DND-41 (cell line): ENCODE data around the gene SHLD2.
"Not testable (repeated sequence)": the region's sequence is repeated elsewhere in the genome, so short reads cannot be mapped to it uniquely, and the experiment has no call there.

ENCODE experiments used
- CTCF ChIP-seq: IDR thresholded peaks from 2 replicates; pipeline ENCODE4 v1.5.1; 2012; ENCODE audit warnings: borderline replicate concordance, low read length, moderate library complexity, mild to moderate bottlenecking; ENCODE audit not compliant: poor library complexity, severe bottlenecking; ENCODE audit errors: extremely low read depth
- EZH2 ChIP-seq: IDR thresholded peaks from 3 replicates; pipeline ENCODE4 v1.6.1; 2012; ENCODE audit warnings: borderline replicate concordance, low read depth, mild to moderate bottlenecking, moderate library complexity, low read length, inconsistent platforms; ENCODE audit not compliant: severe bottlenecking

DNA sequence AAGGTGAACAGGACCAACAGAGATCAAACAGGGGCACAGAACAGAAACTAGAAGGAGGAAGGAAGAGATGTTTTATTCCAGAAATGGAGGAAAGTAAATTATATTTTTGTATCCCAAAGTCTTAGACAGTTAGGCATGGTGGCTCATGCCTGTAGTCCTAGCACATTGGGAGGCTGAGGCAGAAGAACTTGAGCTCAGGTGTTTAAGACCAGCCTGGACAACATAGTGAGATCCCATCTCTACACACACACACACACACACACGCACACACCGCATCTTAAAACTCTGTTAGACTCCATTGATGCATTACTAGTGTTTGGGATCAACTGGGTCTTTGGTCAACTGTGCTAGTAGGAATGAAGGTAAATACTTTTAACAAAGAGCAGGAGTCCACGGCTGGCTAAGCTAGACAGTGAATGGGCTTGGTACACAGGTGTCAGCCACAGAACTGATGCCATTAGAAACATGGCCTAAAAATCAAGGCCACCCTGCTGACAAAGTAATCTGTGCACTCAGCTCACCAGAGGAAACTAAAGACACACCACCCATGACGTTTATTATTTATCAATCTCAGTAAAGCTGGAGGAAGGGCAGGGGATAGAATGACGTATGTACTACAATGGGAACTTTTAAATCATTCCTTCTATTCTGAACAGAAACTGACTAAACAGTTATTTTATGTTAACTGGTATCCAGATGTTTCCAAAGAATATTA is 11.3 kb upstream of the SHLD2 start:
- not testable (repeated sequence) for TF ChIP-seq CTCF, EZH2
